Brain microvascular endothelial cell (primary cell): Measurements from ENCODE around the gene TBC1D26.
"Not testable (repeated sequence)": the region's sequence is repeated elsewhere in the genome, so short reads cannot be mapped to it uniquely, and the experiment has no call there.

Source experiments
- DNase-seq: peaks from one replicate; pipeline ENCODE4 v3.0.0-alpha.2; 2020
- H3K27ac ChIP-seq: fragments of 250-450 bp; sonication (Bioruptor Pico); 2 replicates; pipeline ENCODE4 v1.5.1; 2020; ENCODE audit warnings: mild to moderate bottlenecking, moderate library complexity
- H3K27me3 ChIP-seq: fragments of 250-450 bp; sonication (Bioruptor Pico); replicated peaks from 2 replicates; pipeline ENCODE4 v1.5.1; 2020; ENCODE audit warnings: mild to moderate bottlenecking
- H3K36me3 ChIP-seq: fragments of 250-450 bp; sonication (Bioruptor Pico); replicated peaks from 2 replicates; pipeline ENCODE4 v1.5.1; 2020; ENCODE audit warnings: mild to moderate bottlenecking
- H3K4me3 ChIP-seq: 2 replicates; pipeline ENCODE4 v1.5.1; 2011; ENCODE audit warnings: low read depth, mild to moderate bottlenecking, control low read depth, low read length, moderate library complexity
- in situ Hi-C: cut with HindIII; loops from 2 replicates; pipeline ENCODE4 v1.10.0; 2017; ENCODE audit warnings: low sequenced_read_pairs, low pct_ligation_motif_present

Gene TBC1D26

DNA sequence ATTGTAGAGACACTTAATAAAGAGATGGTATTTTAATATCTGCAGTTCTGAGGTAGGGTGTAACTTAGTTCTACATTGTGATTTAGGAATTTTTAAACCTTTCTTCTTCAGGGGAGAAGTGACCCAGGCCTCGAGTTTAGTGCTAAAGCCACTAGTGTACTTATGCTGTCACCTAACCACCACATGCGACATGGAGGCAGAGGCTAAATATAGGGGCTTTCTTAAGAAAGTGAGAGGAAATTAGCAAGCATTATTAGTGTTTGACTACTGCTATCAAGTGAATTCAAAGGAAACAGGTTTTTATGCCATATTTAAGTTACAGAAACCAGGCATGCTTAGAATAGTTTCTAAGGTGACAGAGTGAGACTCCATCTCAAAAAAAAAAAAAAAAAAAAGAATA lies 56.3 kb downstream of the TBC1D26 start:
- H3K27me3 ChIP-seq, H3K4me3 ChIP-seq, in situ Hi-C loops, H3K36me3 ChIP-seq, DNase-seq, H3K27ac ChIP-seq: not testable (repeated sequence)
